NCI-H2081 (cell line): ENCODE data around the gene DPYSL4.

Experiments used
- DNase-seq, 2 experiments: peaks; one replicate each; lab custom pipeline; 2025; lab: John Stamatoyannopoulos, UW

The DPYSL4 gene

GRCh38 chr10:132195366-132196075, 8.8 kb downstream of the DPYSL4 start:
- DNase-seq: no peak

- no peak for DNase-seq
These were observed 9.7 kb downstream of the DPYSL4 start for GRCh38 chr10:132196178-132197113.

GRCh38 chr10:132197271-132198067, 10.7 kb downstream of the DPYSL4 start:
- no peak for DNase-seq

- DNase-seq: no peak
These were observed 11.3 kb downstream of the DPYSL4 start for GRCh38 chr10:132198068-132198370.

- no peak for DNase-seq
These were observed 11.8 kb downstream of the DPYSL4 start for GRCh38 chr10:132198381-132199181.

- DNase-seq: no peak
These were observed 12.6 kb downstream of the DPYSL4 start for GRCh38 chr10:132199268-132199853.

GRCh38 chr10:132199854-132200311, 13.1 kb downstream of the DPYSL4 start:
- no peak for DNase-seq

- DNase-seq: no peak
These were observed 13.8 kb downstream of the DPYSL4 start for GRCh38 chr10:132200344-132201110.

- no peak for DNase-seq
These were observed 14.6 kb downstream of the DPYSL4 start for GRCh38 chr10:132201111-132201969.

GRCh38 chr10:132202070-132202970, 15.6 kb downstream of the DPYSL4 start:
- DNase-seq: no peak

GRCh38 chr10:132203256-132204077, 16.7 kb downstream of the DPYSL4 start:
- no peak for DNase-seq

- no peak for DNase-seq
These were observed 17.5 kb downstream of the DPYSL4 start for GRCh38 chr10:132204078-132204780.

GRCh38 chr10:132204781-132205473, 18.2 kb downstream of the DPYSL4 start:
- no peak for DNase-seq

GRCh38 chr10:132205650-132206376, 19.1 kb downstream of the DPYSL4 start:
- DNase-seq: no peak

- no peak for DNase-seq
These were observed 19.6 kb downstream of the DPYSL4 start for GRCh38 chr10:132206377-132206745.
